Body of pancreas (tissue), 4 donors: Measurements from ENCODE around the gene TM7SF2.

ENCODE experiments used
- CTCF ChIP-seq, 7 experiments: fragments of 450-650 bp in 4 of 7; fragments of 200-600 bp in 3 of 7; sonication (generic) in 3 of 7; IDR thresholded peaks; one replicate each; pipeline ENCODE4 v1.5.1; 2016 to 2019; ENCODE audit warnings: antibody characterized with exemption in 7 of 7
- POLR2A ChIP-seq, 3 donors: fragments of 450-650 bp; IDR thresholded peaks; one replicate each; pipeline ENCODE4 v1.6.1; 2016; ENCODE audit warnings: antibody characterized with exemption in 3 of 3, mild to moderate bottlenecking in 2 of 3

DNA sequence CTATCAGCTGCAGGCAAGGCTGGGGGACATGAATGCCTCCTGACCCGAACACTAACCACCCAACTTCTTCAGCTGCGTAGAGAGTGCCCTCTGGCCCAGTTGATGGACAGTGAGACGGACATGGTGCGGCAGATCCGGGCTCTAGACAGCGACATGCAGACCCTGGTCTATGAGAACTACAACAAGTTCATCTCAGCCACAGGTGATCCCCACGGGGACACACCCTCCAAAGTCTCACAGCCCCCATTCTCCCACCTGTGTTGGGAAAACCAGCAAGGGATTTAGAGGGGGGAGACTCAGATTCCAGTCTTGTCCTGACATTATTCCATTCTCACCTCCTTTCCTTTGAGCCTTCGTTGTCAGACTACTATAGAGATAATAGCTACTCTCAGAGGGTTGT lies 14.7 kb upstream of the TM7SF2 start:
- TF ChIP-seq CTCF (IDR thresholded peaks at IDR 0.05) (no peak), POLR2A (IDR thresholded peaks at IDR 0.05) (no peak)
